OCI-LY7 (cell line): ENCODE results near the gene SIRT3. TPM values are rescaled to one million over a fixed set of nuclear protein-coding genes. Genes with fewer than 3 reads are reported as not detected.

Source experiments
- BruUV-seq: library from RNA; stranded (reverse); fragments of 400-500 nt; replicated peaks from 2 replicates; lab custom pipeline; 2021; lab: Mats Ljungman, UMichigan
- CTCF ChIA-PET: fragments of 300-600 bp; sonication (Branson Sonifier 250); formaldehyde crosslinking; loops from one replicate; lab custom pipeline; 2022; ENCODE audit warnings: antibody characterized with exemption; ENCODE audit not compliant: unreplicated experiment; lab: Charles Lee
- POLR2A ChIA-PET: fragments of 300-600 bp; sonication (Branson Sonifier 250); formaldehyde crosslinking; loops from one replicate; lab custom pipeline; 2022; ENCODE audit warnings: antibody characterized with exemption; lab: Charles Lee
- DNase-seq: peaks from one replicate; pipeline ENCODE4 v3.0.0-alpha.2; 2015; ENCODE audit warnings: low spot score
- H2AFZ ChIP-seq: fragments of 200-600 bp; sonication (generic), shearing (Covaris generic); 2 replicates; pipeline ENCODE4 v1.6.1; 2014; ENCODE audit warnings: mild to moderate bottlenecking, antibody characterized with exemption, low read length, moderate library complexity
- H3K27ac ChIP-seq: fragments of 200-600 bp; sonication (generic); 2 replicates; pipeline ENCODE4 v1.5.1; 2014; ENCODE audit warnings: mixed run types, low read depth, mild to moderate bottlenecking, moderate library complexity, low read length, inconsistent platforms; ENCODE audit not compliant: poor library complexity, severe bottlenecking
- H3K36me3 ChIP-seq: fragments of 200-600 bp; sonication (generic); 2 replicates; pipeline ENCODE4 v1.6.1; 2014; ENCODE audit warnings: mild to moderate bottlenecking, antibody characterized with exemption, low read length, moderate library complexity, mixed read lengths; ENCODE audit not compliant: insufficient read depth
- H3K4me1 ChIP-seq: fragments of 200-600 bp; sonication (generic); 2 replicates; pipeline ENCODE4 v1.5.1; 2014; ENCODE audit warnings: mild to moderate bottlenecking, low read length; ENCODE audit not compliant: insufficient read depth, poor library complexity, severe bottlenecking
- H3K4me2 ChIP-seq: fragments of 200-600 bp; sonication (generic); 2 replicates; pipeline ENCODE4 v1.6.1; 2014; ENCODE audit warnings: mild to moderate bottlenecking, low read length
- H3K4me3 ChIP-seq: fragments of 200-600 bp; sonication (generic); 2 replicates; pipeline ENCODE4 v1.5.1; 2014; ENCODE audit warnings: mild to moderate bottlenecking, low read depth, low read length; ENCODE audit not compliant: poor library complexity, severe bottlenecking
- H3K79me2 ChIP-seq: fragments of 200-600 bp; sonication (generic); 2 replicates; pipeline ENCODE4 v1.6.1; 2016; ENCODE audit warnings: low read depth, mild to moderate bottlenecking, low read length, moderate library complexity, mixed read lengths; ENCODE audit not compliant: insufficient read depth
- H3K9me2 ChIP-seq: fragments of 200-600 bp; sonication (generic); 2 replicates; pipeline ENCODE4 v1.6.1; 2016; ENCODE audit warnings: mild to moderate bottlenecking, low read length, mixed read lengths; ENCODE audit not compliant: insufficient read depth
- H3K9me3 ChIP-seq: fragments of 200-600 bp; sonication (generic); 2 replicates; pipeline ENCODE4 v1.6.1; 2014; ENCODE audit warnings: mild to moderate bottlenecking, mixed run types, low read length, mixed read lengths
- H4K20me1 ChIP-seq: fragments of 200-600 bp; sonication (generic); 2 replicates; pipeline ENCODE4 v1.6.1; 2014; ENCODE audit warnings: mild to moderate bottlenecking, antibody characterized with exemption, low read length, moderate library complexity, mixed read lengths; ENCODE audit not compliant: insufficient read depth
- EZH2phosphoT487 ChIP-seq: fragments of 200-600 bp; sonication (generic); IDR thresholded peaks from 2 replicates; pipeline ENCODE4 v1.6.1; 2018; ENCODE audit warnings: low read depth, borderline replicate concordance, mild to moderate bottlenecking, mixed run types, antibody characterized with exemption, low read length, moderate library complexity, mixed read lengths
- intact Hi-C: fragments of 100-400 bp; cut with micrococcal nuclease; formaldehyde crosslinking; loops from one replicate; pipeline ENCODE4 v1.10.0; 2022; ENCODE audit not compliant: unreplicated experiment
- total RNA-seq, 2 experiments: library from RNA; depleted of rRNA in 1 of 2; stranded (reverse); fragments of >200 nt in 1 of 2; shearing (Covaris generic) in 1 of 2; gene quantifications; 2 replicates each; pipeline ENCODE4 v1.2.3, GENCODE V29; 2014 to 2022
- TF ChIP-seq, protein P1 (sequence below): fragments of 200-600 bp; sonication (generic); conservative IDR thresholded peaks from 2 replicates; pipeline ENCODE4 v1.5.1; 2014; ENCODE audit warnings: mild to moderate bottlenecking, antibody characterized with exemption, low read length, moderate library complexity, mixed read lengths

The SIRT3 gene
- total RNA-seq, 2 experiments from 2014 or later, result 8.5 to 21.0 TPM

- Histone ChIP-seq H3K9me2 (no peaks in the 10 kb centered on the region), H3K27ac (no peak overlapping the region), H3K36me3 (no peaks in the 10 kb centered on the region), H3K4me2 (no peak overlapping the region), H3K79me2 (no peaks in the 10 kb centered on the region), H3K4me3 (no peak overlapping the region), H2AFZ (no peak overlapping the region), H3K9me3 (no peaks in the 10 kb centered on the region), H4K20me1 (no peaks in the 10 kb centered on the region), H3K4me1 (no peaks in the 10 kb centered on the region)
- TF ChIP-seq, protein P1, sequence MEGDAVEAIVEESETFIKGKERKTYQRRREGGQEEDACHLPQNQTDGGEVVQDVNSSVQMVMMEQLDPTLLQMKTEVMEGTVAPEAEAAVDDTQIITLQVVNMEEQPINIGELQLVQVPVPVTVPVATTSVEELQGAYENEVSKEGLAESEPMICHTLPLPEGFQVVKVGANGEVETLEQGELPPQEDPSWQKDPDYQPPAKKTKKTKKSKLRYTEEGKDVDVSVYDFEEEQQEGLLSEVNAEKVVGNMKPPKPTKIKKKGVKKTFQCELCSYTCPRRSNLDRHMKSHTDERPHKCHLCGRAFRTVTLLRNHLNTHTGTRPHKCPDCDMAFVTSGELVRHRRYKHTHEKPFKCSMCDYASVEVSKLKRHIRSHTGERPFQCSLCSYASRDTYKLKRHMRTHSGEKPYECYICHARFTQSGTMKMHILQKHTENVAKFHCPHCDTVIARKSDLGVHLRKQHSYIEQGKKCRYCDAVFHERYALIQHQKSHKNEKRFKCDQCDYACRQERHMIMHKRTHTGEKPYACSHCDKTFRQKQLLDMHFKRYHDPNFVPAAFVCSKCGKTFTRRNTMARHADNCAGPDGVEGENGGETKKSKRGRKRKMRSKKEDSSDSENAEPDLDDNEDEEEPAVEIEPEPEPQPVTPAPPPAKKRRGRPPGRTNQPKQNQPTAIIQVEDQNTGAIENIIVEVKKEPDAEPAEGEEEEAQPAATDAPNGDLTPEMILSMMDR, result no peak
- TF ChIP-seq EZH2phosphoT487, result no peak
- DNase-seq, result no peak
- ChIA-PET CTCF (no interaction called here), POLR2A (interaction anchor here (0.7 kb wide), 2 partner anchors 15 to 59 kb away, joined by 3 to 4 read pairs; no protein-coding TSS in a partner anchor)
- no TSS peak for BruUV-seq
- intact Hi-C loops, result no loop called here
These were observed 47.4 kb upstream of the SIRT3 start for GRCh38 chr11:283405-284104.

DNA sequence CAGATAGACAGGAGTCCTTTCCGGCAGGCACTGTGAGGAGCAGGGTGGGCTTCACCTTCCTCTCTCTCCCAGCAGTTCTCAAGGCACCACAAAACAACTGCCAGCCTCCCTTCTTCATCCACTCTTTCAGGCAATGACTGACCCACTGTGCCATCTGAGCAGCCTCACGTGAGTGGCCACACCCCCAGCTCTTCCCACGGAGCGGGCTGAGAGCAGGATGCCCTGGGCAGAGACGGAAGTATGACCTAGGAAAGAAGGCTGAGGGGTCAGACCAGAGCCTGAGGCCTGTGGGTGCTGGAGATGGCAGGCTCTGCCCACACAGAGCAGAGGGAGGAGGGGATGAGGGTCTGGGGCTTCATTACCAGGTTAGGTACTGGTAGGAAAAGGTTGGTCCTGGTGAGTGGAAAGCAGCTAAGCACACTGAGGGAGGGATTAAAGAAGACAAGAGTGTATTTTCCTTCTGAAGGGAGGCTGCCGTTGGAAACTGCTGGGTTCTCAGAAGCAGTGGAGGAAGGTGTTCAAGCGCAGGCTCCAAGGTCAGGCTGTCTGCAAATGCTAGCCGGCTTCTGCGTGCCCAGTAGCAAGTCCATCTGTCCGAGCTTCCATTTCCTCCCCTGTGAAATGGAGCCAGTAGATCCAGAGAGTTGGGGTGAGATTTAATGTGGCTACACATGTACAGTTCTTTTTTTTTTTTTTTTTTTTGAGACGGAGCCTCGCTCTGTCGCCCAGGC is 46.7 kb upstream of the SIRT3 start:
- TF ChIP-seq, protein P1, result no peak
- TF ChIP-seq EZH2phosphoT487, result no peak
- Histone ChIP-seq H3K9me2 (no peaks in the 10 kb centered on the region), H4K20me1 (no peaks in the 10 kb centered on the region), H3K36me3 (no peaks in the 10 kb centered on the region), H3K4me2 (no peak overlapping the region), H2AFZ (no peak overlapping the region), H3K79me2 (no peaks in the 10 kb centered on the region), H3K4me3 (no peak overlapping the region), H3K27ac (no peak overlapping the region), H3K4me1 (no peaks in the 10 kb centered on the region), H3K9me3 (no peaks in the 10 kb centered on the region)
- no TSS peak for BruUV-seq
- CTCF ChIA-PET, result no interaction called here
- DNase-seq, result no peak
- POLR2A ChIA-PET, result interaction anchor here (0.7 kb wide), 2 partner anchors 16 to 58 kb away, joined by 3 to 4 read pairs; no protein-coding TSS in a partner anchor
- intact Hi-C loops, result no loop called here

DNA sequence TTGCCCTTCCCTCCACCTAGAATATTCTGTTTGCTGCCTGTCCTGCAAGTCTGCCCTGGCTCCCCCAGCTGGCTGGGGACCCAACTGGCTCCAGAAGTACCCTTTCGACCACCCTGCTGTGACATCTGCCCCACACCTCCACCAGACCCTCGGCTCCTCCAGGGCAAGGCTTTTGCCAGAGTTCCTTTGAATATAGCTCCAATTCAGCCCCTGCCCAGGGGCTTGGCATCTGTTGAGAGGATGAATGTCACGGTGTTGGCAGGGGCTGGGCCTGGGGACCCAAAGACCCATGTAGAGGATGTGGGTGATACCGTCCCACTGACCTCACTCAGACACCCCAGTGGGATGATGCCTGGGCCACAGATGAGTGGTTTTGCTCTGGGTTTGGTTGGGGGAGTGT is 46.0 kb upstream of the SIRT3 start:
- no peak for DNase-seq
- Histone ChIP-seq H3K9me3 (no peaks in the 10 kb centered on the region), H3K36me3 (no peaks in the 10 kb centered on the region), H3K79me2 (no peaks in the 10 kb centered on the region), H3K9me2 (no peaks in the 10 kb centered on the region), H4K20me1 (no peaks in the 10 kb centered on the region), H3K4me2 (no peak overlapping the region), H2AFZ (no peak overlapping the region), H3K4me1 (no peaks in the 10 kb centered on the region), H3K4me3 (no peak overlapping the region), H3K27ac (no peak overlapping the region)
- no TSS peak for BruUV-seq
- TF ChIP-seq, protein P1, result no peak
- no peak for TF ChIP-seq EZH2phosphoT487
- POLR2A ChIA-PET, result no interaction called here
- CTCF ChIA-PET, result no interaction called here
- intact Hi-C loops, result no loop called here
